ENCODE data around the gene SPP1. TPM values are rescaled to one million over a fixed set of nuclear protein-coding genes. Genes with fewer than 3 reads are reported as not detected.

Gene SPP1
- total RNA-seq, 2 donors from 2014 or later: 0.31 to 8.8 TPM

- no peak overlapping the region for H3K4me3 Mint-ChIP-seq
- 96 to 100% methylated on average over 1 to 2 of the region's 2 CpGs for WGBS, 2 experiments (ENCODE audit: insufficient coverage in 1 of 2, insufficient read length in 1 of 2)
These were observed 29.6 kb downstream of the SPP1 start for GRCh38 chr4:88005076-88005475.

GRCh38 chr4:88005946-88006345 lies 30.4 kb downstream of the SPP1 start:
- Mint-ChIP-seq H3K9me3 (no peaks in the 10 kb centered on the region), H3K36me3 (ENCODE audit: low read depth) (no peaks in the 10 kb centered on the region), H3K4me1 (peaks cover 26% of the 10 kb centered on the region), H3K4me3 (no peak overlapping the region), H3K27me3 (ENCODE audit: insufficient read depth) (peaks cover 25% of the 10 kb centered on the region), H3K27ac (no peak overlapping the region)
- Histone ChIP-seq H3K4me3 (ENCODE audit: low read length) (no peak overlapping the region), H3K27ac (ENCODE audit: low read depth, low read length) (no peak overlapping the region), H3K36me3 (ENCODE audit: control insufficient read depth, insufficient read depth, low read length) (no peaks in the 10 kb centered on the region), H3K9ac (ENCODE audit: extremely low read depth, low read length, poor library complexity, severe bottlenecking) (no peak overlapping the region), H3K4me1 (ENCODE audit: control insufficient read depth, insufficient read depth, low read length) (peaks cover 3% of the 10 kb centered on the region), H3K27me3 (ENCODE audit: control insufficient read depth, insufficient read depth, low read length, poor library complexity, severe bottlenecking) (no peaks in the 10 kb centered on the region), H3K9me3 (ENCODE audit: control insufficient read depth, low read length) (no peaks in the 10 kb centered on the region)
- TF ChIP-seq CTCF (conservative IDR thresholded peaks at IDR 0.05): no peak
- 94 to 95% methylated on average over 8 to 10 of the region's 10 CpGs for WGBS, 2 experiments (ENCODE audit: insufficient coverage in 1 of 2, insufficient read length in 1 of 2)
- DNase-seq: no peak

More at GRCh38 chr4:88005076-88005475, 29.6 kb downstream of the SPP1 start:
- no peak overlapping the region for H3K27ac Mint-ChIP-seq
- peaks cover 25% of the 10 kb centered on the region for H3K27me3 Mint-ChIP-seq (ENCODE audit: insufficient read depth)
- Histone ChIP-seq H3K36me3 (ENCODE audit: control insufficient read depth, insufficient read depth, low read length) (no peaks in the 10 kb centered on the region), H3K9ac (ENCODE audit: extremely low read depth, low read length, poor library complexity, severe bottlenecking) (no peak overlapping the region), H3K27ac (ENCODE audit: low read depth, low read length) (no peak overlapping the region), H3K4me3 (ENCODE audit: low read length) (no peak overlapping the region), H3K4me1 (ENCODE audit: control insufficient read depth, insufficient read depth, low read length) (no peaks in the 10 kb centered on the region), H3K9me3 (ENCODE audit: control insufficient read depth, low read length) (no peaks in the 10 kb centered on the region), H3K27me3 (ENCODE audit: control insufficient read depth, insufficient read depth, low read length, poor library complexity, severe bottlenecking) (no peaks in the 10 kb centered on the region)
- no peaks in the 10 kb centered on the region for H3K36me3 Mint-ChIP-seq (ENCODE audit: low read depth)
- no peak for DNase-seq
- H3K4me1 Mint-ChIP-seq: peaks cover 19% of the 10 kb centered on the region
- no peak for TF ChIP-seq CTCF (conservative IDR thresholded peaks at IDR 0.05)
- H3K9me3 Mint-ChIP-seq: no peaks in the 10 kb centered on the region

DNA sequence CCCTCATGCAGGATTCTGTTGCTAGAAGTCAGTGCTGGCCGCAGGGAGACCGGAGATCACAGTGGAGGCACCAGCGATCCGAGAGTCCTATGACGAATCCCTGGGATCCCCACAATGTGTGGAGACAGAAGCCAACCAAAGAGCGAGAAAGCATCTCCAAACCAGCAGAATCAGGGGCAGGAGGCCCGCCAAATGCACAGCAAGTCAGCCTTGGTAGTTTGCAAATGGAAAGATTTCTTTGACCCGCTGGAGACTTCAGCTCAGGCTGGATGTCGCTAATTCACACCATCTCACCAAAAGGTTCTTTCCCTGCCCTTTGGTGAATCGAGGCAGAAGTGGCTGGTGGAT lies 31.4 kb downstream of the SPP1 start:
- DNase-seq: peak; percentile 76
- Histone ChIP-seq H3K27ac (ENCODE audit: low read depth, low read length) (no peak overlapping the region), H3K9me3 (ENCODE audit: control insufficient read depth, low read length) (no peaks in the 10 kb centered on the region), H3K4me3 (ENCODE audit: low read length) (peak overlapping the region; percentile 89), H3K36me3 (ENCODE audit: control insufficient read depth, insufficient read depth, low read length) (no peaks in the 10 kb centered on the region), H3K27me3 (ENCODE audit: control insufficient read depth, insufficient read depth, low read length, poor library complexity, severe bottlenecking) (no peaks in the 10 kb centered on the region), H3K9ac (ENCODE audit: extremely low read depth, low read length, poor library complexity, severe bottlenecking) (no peak overlapping the region), H3K4me1 (ENCODE audit: control insufficient read depth, insufficient read depth, low read length) (peaks cover 3% of the 10 kb centered on the region)
- H3K9me3 Mint-ChIP-seq: no peaks in the 10 kb centered on the region
- H3K36me3 Mint-ChIP-seq (ENCODE audit: low read depth): no peaks in the 10 kb centered on the region
- WGBS, 2 experiments (ENCODE audit: insufficient coverage in 1 of 2, insufficient read length in 1 of 2): 35 to 46% methylated on average over 6 to 10 of the region's 10 CpGs
- no peak for TF ChIP-seq CTCF (conservative IDR thresholded peaks at IDR 0.05)
- H3K4me3 Mint-ChIP-seq: peak overlapping the region; percentile 76
- H3K27me3 Mint-ChIP-seq (ENCODE audit: insufficient read depth): peaks cover 25% of the 10 kb centered on the region
- H3K4me1 Mint-ChIP-seq: peaks cover 26% of the 10 kb centered on the region
- no peak overlapping the region for H3K27ac Mint-ChIP-seq

Data from endodermal cell (in vitro differentiated cells).